OCI-LY1 (cell line): ENCODE measurements around the gene SLC5A4.
A peak's percentile ranks its signal among the peaks of the same experiment; 100 is the strongest.

Source experiments
- H2AFZ ChIP-seq: fragments of 200-600 bp; sonication (generic), shearing (Covaris generic); 2 replicates; pipeline ENCODE4 v1.6.0; 2014; ENCODE audit warnings: antibody characterized with exemption, mild to moderate bottlenecking, low read length
- H3F3A ChIP-seq: fragments of 200-600 bp; sonication (generic), shearing (Covaris generic); 2 replicates; pipeline ENCODE4 v1.6.0; 2014; ENCODE audit warnings: mild to moderate bottlenecking, antibody characterized with exemption, low read length, moderate library complexity; ENCODE audit not compliant: insufficient read depth
- H3K27ac ChIP-seq: fragments of 200-600 bp; sonication (generic); 2 replicates; pipeline ENCODE4 v1.5.1; 2014; ENCODE audit warnings: low read length, mixed run types, mild to moderate bottlenecking, low read depth; ENCODE audit not compliant: poor library complexity, severe bottlenecking
- H3K27me3 ChIP-seq: fragments of 200-600 bp; sonication (generic); 2 replicates; pipeline ENCODE4 v1.6.0; 2014; ENCODE audit warnings: antibody characterized with exemption, mild to moderate bottlenecking, low read length, moderate library complexity; ENCODE audit not compliant: insufficient read depth
- H3K36me3 ChIP-seq: fragments of 200-600 bp; sonication (generic); 2 replicates; pipeline ENCODE4 v1.6.1; 2014; ENCODE audit warnings: mild to moderate bottlenecking, antibody characterized with exemption, low read length, moderate library complexity, mixed read lengths; ENCODE audit not compliant: insufficient read depth
- H3K4me1 ChIP-seq: fragments of 200-600 bp; sonication (generic); 2 replicates; pipeline ENCODE4 v1.5.1; 2014; ENCODE audit warnings: mild to moderate bottlenecking, low read length, moderate library complexity; ENCODE audit not compliant: insufficient read depth, severe bottlenecking
- H3K4me2 ChIP-seq: fragments of 200-600 bp; sonication (generic), shearing (Covaris generic); 2 replicates; pipeline ENCODE4 v1.6.1; 2014; ENCODE audit warnings: low read length
- H3K4me3 ChIP-seq: fragments of 200-600 bp; sonication (generic); 2 replicates; pipeline ENCODE4 v1.5.1; 2014; ENCODE audit warnings: low read length, low read depth, mild to moderate bottlenecking, mixed read lengths; ENCODE audit not compliant: poor library complexity, severe bottlenecking
- H3K79me2 ChIP-seq: fragments of 200-600 bp; shearing (Covaris generic); 2 replicates; pipeline ENCODE4 v1.6.1; 2016; ENCODE audit warnings: mixed run types, low read length, mixed read lengths; ENCODE audit not compliant: insufficient read depth
- H3K9ac ChIP-seq: fragments of 200-600 bp; sonication (generic), shearing (Covaris generic); 2 replicates; pipeline ENCODE4 v1.6.1; 2014; ENCODE audit warnings: mild to moderate bottlenecking, low read length, mixed read lengths
- H3K9me2 ChIP-seq: fragments of 200-600 bp; sonication (generic), shearing (Covaris generic); 2 replicates; pipeline ENCODE4 v1.6.1; 2014; ENCODE audit warnings: low read depth, mild to moderate bottlenecking, low read length, mixed read lengths
- H3K9me3 ChIP-seq: fragments of 200-600 bp; shearing (Covaris generic); 2 replicates; pipeline ENCODE4 v1.6.1; 2014; ENCODE audit warnings: low read length, mixed read lengths
- H4K20me1 ChIP-seq: fragments of 200-600 bp; sonication (generic), shearing (Covaris generic); 2 replicates; pipeline ENCODE4 v1.6.0; 2016; ENCODE audit warnings: mild to moderate bottlenecking, low read length; ENCODE audit not compliant: insufficient read depth
- CTCF ChIP-seq: fragments of 200-600 bp; sonication (generic), shearing (Covaris generic); IDR thresholded peaks from 2 replicates; pipeline ENCODE4 v1.5.1; 2017; ENCODE audit warnings: mild to moderate bottlenecking, antibody characterized with exemption, low read length, moderate library complexity, mixed read lengths
- EZH2 ChIP-seq: fragments of 200-600 bp; sonication (generic), shearing (Covaris generic); IDR thresholded peaks from 2 replicates; pipeline ENCODE4 v1.8.0; 2017; ENCODE audit warnings: borderline replicate concordance, mixed run types, mild to moderate bottlenecking, antibody characterized with exemption, low read length, moderate library complexity, mixed read lengths

The SLC5A4 gene

GRCh38 chr22:32203181-32204039 is 51.7 kb downstream of the SLC5A4 start:
- Histone ChIP-seq H3K27ac (no peak overlapping the region), H3K36me3 (no peaks in the 10 kb centered on the region), H3K4me1 (no peaks in the 10 kb centered on the region), H3K79me2 (no peaks in the 10 kb centered on the region), H3K9ac (no peak overlapping the region), H3K9me3 (no peaks in the 10 kb centered on the region), H4K20me1 (no peaks in the 10 kb centered on the region), H3K27me3 (no peaks in the 10 kb centered on the region), H3K4me3 (no peak overlapping the region), H3F3A (no peaks in the 10 kb centered on the region), H3K9me2 (no peaks in the 10 kb centered on the region), H2AFZ (no peak overlapping the region), H3K4me2 (no peak overlapping the region)
- TF ChIP-seq EZH2 = no peak

- no peaks in the 10 kb centered on the region for H3K4me1 ChIP-seq
- no peaks in the 10 kb centered on the region for H3K36me3 ChIP-seq
- no peaks in the 10 kb centered on the region for H3K9me3 ChIP-seq
- no peaks in the 10 kb centered on the region for H3K79me2 ChIP-seq
- TF ChIP-seq EZH2 (no peak), CTCF (peak; percentile 23; the same call in 1 of the 2 replicates)
- H4K20me1 ChIP-seq = no peaks in the 10 kb centered on the region
- no peak overlapping the region for H3K4me2 ChIP-seq
- H3F3A ChIP-seq = no peaks in the 10 kb centered on the region
- no peak overlapping the region for H3K27ac ChIP-seq
- no peaks in the 10 kb centered on the region for H3K9me2 ChIP-seq
- H2AFZ ChIP-seq = no peak overlapping the region
- no peak overlapping the region for H3K4me3 ChIP-seq
- H3K27me3 ChIP-seq = no peaks in the 10 kb centered on the region
- H3K9ac ChIP-seq = no peak overlapping the region
Measured at GRCh38 chr22:32202539-32203180, 52.5 kb downstream of the SLC5A4 start.

- Histone ChIP-seq H3F3A (no peaks in the 10 kb centered on the region), H3K9ac (no peak overlapping the region), H3K9me2 (no peaks in the 10 kb centered on the region), H3K27ac (no peak overlapping the region), H3K4me1 (no peaks in the 10 kb centered on the region), H3K36me3 (no peaks in the 10 kb centered on the region), H3K4me3 (no peak overlapping the region), H3K27me3 (no peaks in the 10 kb centered on the region), H4K20me1 (no peaks in the 10 kb centered on the region), H3K9me3 (no peaks in the 10 kb centered on the region), H2AFZ (no peak overlapping the region), H3K4me2 (no peak overlapping the region), H3K79me2 (no peaks in the 10 kb centered on the region)
- TF ChIP-seq CTCF = no peak
- TF ChIP-seq EZH2 = no peak
Measured at GRCh38 chr22:32202161-32202538, 53.0 kb downstream of the SLC5A4 start.
